Activated CD8-positive, alpha-beta memory T cell treated with anti-CD3 and anti-CD28 coated beads, Interleukin-2, amount 50 U/mL, for 1 hour (primary cell): ENCODE results near the gene SOX10.
"Not testable (repeated sequence)": the region's sequence is repeated elsewhere in the genome, so short reads cannot be mapped to it uniquely, and the experiment has no call there.

Source experiments
- DNase-seq: peaks from one replicate; pipeline ENCODE4 v3.0.0-alpha.2; 2020; ENCODE audit errors: extremely low read depth

Gene SOX10

GRCh38 chr22:37961062-37961461 lies 23.3 kb downstream of the SOX10 start:
- no peak for DNase-seq

DNA sequence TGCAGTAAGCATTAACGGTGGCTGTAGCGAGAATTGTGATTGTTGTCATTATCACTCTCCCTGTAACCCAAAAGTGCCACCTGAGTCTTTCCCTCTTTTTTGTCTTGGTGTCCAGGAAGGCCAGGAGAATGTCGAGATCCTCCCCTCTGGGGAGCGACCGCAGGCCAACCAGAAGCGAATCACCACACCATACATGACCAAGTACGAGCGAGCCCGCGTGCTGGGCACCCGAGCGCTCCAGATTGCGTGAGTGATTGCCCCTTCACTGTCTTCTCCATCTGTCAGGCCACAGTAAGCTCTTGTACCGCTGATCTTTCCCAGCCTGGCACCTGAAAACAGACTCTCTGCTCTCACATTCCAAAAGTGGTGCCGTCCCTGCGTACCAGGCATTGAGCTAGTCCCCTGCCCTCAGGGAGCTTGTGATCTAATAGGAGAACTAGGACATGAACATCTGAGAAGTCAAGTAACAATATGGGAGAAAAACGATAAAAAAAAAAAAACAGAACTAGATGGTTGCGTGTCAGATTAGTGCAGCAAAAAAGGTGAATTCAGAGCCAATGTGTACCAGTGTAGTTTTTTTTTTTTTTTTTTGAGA lies 25.0 kb downstream of the SOX10 start:
- no peak for DNase-seq

GRCh38 chr22:37957232-37957631 lies 27.1 kb downstream of the SOX10 start:
- DNase-seq, result no peak

DNA sequence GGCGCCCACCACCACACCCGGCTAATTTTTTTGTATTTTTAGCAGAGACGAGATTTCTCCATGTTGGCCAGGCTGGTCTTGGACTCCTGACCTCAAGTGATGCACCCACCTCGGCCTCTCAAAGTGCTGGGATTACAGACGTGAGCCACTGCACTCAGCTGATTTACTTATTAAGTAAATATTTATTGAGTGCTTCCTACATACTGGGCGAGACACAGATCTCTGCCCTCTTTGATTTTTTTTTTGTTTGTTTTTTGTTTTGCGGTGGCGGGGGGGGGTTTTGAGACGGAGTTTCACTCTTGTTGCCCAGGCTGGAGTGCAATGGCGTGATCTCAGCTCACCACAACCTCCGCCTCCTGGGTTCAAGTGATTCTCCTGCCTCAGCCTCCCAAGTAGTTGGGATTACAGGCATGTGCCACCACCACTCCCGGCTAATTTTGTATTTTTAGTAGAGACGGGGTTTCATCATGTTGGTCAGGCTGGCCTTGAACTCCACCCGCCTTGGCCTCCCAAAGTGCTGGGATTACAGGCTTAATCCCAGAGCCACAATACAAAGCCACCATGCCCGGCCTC lies 28.4 kb downstream of the SOX10 start:
- not testable (repeated sequence) for DNase-seq

GRCh38 chr22:37954686-37955085 lies 29.7 kb downstream of the SOX10 start:
- DNase-seq, result no peak

DNA sequence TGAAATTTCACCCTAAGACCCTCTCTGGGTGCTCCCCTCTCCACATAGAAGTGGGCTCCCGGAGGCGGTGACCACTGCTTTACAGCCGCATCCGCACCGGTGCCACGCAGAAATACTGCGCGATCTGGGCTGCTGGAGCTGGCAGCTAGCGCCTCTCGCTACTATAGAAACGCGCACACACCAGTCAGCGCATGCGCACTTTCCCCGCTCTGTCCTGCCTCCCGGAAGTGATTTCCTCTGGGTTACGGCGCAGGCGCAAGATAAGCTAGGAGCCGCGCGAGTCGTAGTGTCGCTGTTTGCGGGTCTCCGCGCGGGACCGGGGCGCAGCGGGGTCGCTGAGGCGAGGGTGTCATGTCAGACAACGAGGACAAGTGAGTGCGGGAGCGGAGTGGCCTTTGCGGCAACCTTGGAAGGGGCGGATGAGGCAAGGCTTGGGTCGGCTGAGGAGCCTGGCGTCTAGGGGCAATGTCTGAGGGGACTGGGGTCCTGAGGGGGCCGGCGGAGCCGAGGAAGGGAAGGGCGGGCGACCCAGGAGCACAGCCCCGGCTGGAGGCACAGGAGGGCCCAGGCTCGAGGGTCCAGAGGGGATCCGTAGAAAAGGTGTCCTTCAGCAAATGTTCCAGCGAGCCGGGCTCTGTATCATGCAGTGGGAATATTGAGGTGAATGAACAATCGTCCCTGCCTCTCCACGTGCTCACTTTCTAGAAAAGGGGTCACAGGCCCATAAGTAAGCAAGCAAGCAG lies 30.7 kb downstream of the SOX10 start, which contains the start of the genes C22orf23 and POLR2F:
C22orf23 (minus strand) TSS at position 165 of the 743 bp plus-strand sequence. CDS start 452 bp downstream, outside the sequence.
POLR2F (plus strand) TSS at position 263 of the 743 bp plus-strand sequence; CDS start at position 352, 89 bp downstream.
- peak; percentile 93 for DNase-seq

- DNase-seq, result no peak
These were observed 31.3 kb downstream of the SOX10 start for GRCh38 chr22:37953062-37953436.

- DNase-seq, result not testable (repeated sequence)
These were observed 31.7 kb downstream of the SOX10 start for GRCh38 chr22:37952629-37953028.

GRCh38 chr22:37951305-37951704 lies 33.0 kb downstream of the SOX10 start:
- DNase-seq, result no peak

- DNase-seq, result not testable (repeated sequence)
These were observed 37.1 kb downstream of the SOX10 start for GRCh38 chr22:37947142-37947795.

- DNase-seq, result not testable (repeated sequence)
These were observed 39.9 kb downstream of the SOX10 start for GRCh38 chr22:37944423-37944822.

GRCh38 chr22:37943825-37944198 lies 40.5 kb downstream of the SOX10 start:
- no peak for DNase-seq

GRCh38 chr22:37943136-37943824 lies 41.1 kb downstream of the SOX10 start:
- no peak for DNase-seq

- no peak for DNase-seq
These were observed 42.2 kb downstream of the SOX10 start for GRCh38 chr22:37942133-37942532.

DNA sequence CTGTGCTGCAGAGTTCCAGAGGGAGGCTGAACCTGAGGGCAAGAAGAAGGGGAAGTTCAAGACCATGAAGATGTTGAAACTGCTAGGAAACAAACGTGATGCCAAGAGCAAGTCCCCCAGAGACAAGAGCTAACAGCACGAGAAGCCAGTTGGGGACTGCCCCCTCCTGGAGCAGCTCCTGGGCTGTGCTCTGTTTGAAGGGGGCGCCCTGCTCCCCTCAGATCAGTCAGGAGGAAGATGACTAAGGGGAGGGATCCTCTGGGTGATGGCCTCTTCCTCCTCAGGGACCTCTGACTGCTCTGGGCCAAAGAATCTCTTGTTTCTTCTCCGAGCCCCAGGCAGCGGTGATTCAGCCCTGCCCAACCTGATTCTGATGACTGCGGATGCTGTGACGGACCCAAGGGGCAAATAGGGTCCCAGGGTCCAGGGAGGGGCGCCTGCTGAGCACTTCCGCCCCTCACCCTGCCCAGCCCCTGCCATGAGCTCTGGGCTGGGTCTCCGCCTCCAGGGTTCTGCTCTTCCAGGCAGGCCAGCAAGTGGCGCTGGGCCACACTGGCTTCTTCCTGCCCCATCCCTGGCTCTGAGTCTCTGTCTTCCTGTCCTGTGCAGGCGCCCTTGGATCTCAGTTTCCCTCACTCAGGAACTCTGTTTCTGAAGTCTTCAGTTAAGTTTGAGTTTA lies 43.5 kb downstream of the SOX10 start:
- DNase-seq, result no peak

- peak; percentile 36 for DNase-seq
These were observed 50.5 kb downstream of the SOX10 start for GRCh38 chr22:37933711-37934376.

- no peak for DNase-seq
These were observed 51.4 kb downstream of the SOX10 start for GRCh38 chr22:37932821-37933578.

GRCh38 chr22:37932401-37932800 lies 52.0 kb downstream of the SOX10 start:
- no peak for DNase-seq

- no peak for DNase-seq
These were observed 52.4 kb downstream of the SOX10 start for GRCh38 chr22:37931893-37932389.

DNA sequence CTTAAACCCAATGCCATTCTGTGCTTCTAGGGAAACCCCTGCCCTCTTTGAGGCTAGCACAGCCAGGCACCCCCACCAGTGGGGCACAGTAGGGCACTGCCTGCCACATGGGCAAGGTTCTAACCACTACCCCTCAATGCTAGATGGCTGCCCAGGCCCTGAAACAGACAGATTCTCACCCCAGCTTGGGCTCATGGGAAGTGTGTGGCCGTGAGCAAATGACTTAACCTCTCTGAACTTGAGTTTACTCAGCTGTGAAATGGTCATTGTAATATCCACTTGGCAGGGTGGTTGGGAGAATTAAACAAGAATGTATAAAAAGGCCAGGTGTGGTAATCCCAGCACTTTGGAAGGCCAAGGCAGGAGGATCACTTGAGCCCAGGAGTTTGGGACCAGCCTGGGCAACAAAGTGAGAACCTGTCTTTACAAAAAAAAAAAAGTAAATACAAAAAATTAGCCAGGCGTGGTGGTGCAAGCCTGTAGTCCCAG lies 53.4 kb downstream of the SOX10 start:
- DNase-seq, result no peak
